IMR-90 (cell line): Measurements from ENCODE around the gene GOT1. TPM values are rescaled to one million over a fixed set of nuclear protein-coding genes. Genes with fewer than 3 reads are reported as not detected.

Experiments
- ATAC-seq: fragments of 200-7000 bp; cut with Tn5 transposase; 2 replicates; pipeline ENCODE4 v1.9.1; 2020; ENCODE audit warnings: low read depth, mild to moderate bottlenecking, moderate library complexity
- BruUV-seq: library from RNA; stranded (reverse); fragments of 400-500 nt; replicated peaks from 2 replicates; lab custom pipeline; 2021; lab: Mats Ljungman, UMichigan
- CTCF ChIA-PET: fragments of 300-600 bp; formaldehyde crosslinking; extraction: SDS; loops from one replicate; lab custom pipeline; 2021; ENCODE audit warnings: antibody characterized with exemption; lab: Yijun Ruan, JAX
- POLR2A ChIA-PET: fragments of 300-600 bp; sonication (Branson Sonifier 250); formaldehyde crosslinking; loops from one replicate; lab custom pipeline; 2022; ENCODE audit warnings: antibody characterized with exemption; ENCODE audit not compliant: unreplicated experiment; lab: Charles Lee
- DNase-seq: peaks from one replicate; pipeline ENCODE4 v3.0.0; 2013
- H2AFZ ChIP-seq: replicated peaks from 2 replicates; pipeline ENCODE3; 2013; ENCODE audit warnings: low read length, mild to moderate bottlenecking; ENCODE audit not compliant: poor library complexity
- H2AK5ac ChIP-seq: 2 replicates; pipeline ENCODE4 v1.6.1; 2013; ENCODE audit warnings: low read depth, low read length, inconsistent platforms
- H2AK9ac ChIP-seq: replicated peaks from 2 replicates; pipeline ENCODE3; 2013; ENCODE audit warnings: mild to moderate bottlenecking, low read depth, low read length, moderate library complexity; ENCODE audit not compliant: poor library complexity
- H2BK120ac ChIP-seq: 2 replicates; pipeline ENCODE4 v1.6.1; 2013; ENCODE audit warnings: low read depth, low read length, inconsistent platforms
- H2BK15ac ChIP-seq: 3 replicates; pipeline ENCODE4 v1.6.1; 2013; ENCODE audit warnings: low read depth, low read length, inconsistent platforms
- H2BK20ac ChIP-seq: 2 replicates; pipeline ENCODE4 v1.6.1; 2013; ENCODE audit warnings: low read depth, mild to moderate bottlenecking, inconsistent platforms, low read length, moderate library complexity
- H2BK5ac ChIP-seq: 2 replicates; pipeline ENCODE4 v1.6.1; 2013; ENCODE audit warnings: mild to moderate bottlenecking, low read depth, low read length, inconsistent platforms; ENCODE audit not compliant: poor library complexity, severe bottlenecking
- H3K14ac ChIP-seq: replicated peaks from 2 replicates; pipeline ENCODE4 v1.6.1; 2013; ENCODE audit warnings: low read depth, low read length, inconsistent platforms
- H3K18ac ChIP-seq: 2 replicates; pipeline ENCODE4 v1.6.1; 2013; ENCODE audit warnings: low read depth, low read length, control low read depth
- H3K23ac ChIP-seq: 2 replicates; pipeline ENCODE4 v1.6.1; 2013; ENCODE audit warnings: low read depth, low read length, inconsistent platforms
- H3K27ac ChIP-seq: 2 replicates; pipeline ENCODE4 v1.5.1; 2013; ENCODE audit warnings: mild to moderate bottlenecking, control low read depth, low read length; ENCODE audit not compliant: insufficient read depth
- H3K27me3 ChIP-seq: 2 replicates; pipeline ENCODE4 v1.6.1; 2013; ENCODE audit warnings: low read length; ENCODE audit not compliant: control insufficient read depth, insufficient read depth
- H3K36me3 ChIP-seq: 2 replicates; pipeline ENCODE4 v1.6.1; 2013; ENCODE audit warnings: low read length, mixed read lengths; ENCODE audit not compliant: control insufficient read depth, insufficient read depth
- H3K4ac ChIP-seq: 2 replicates; pipeline ENCODE4 v1.6.1; 2013; ENCODE audit warnings: low read depth, low read length, inconsistent platforms
- H3K4me1 ChIP-seq: 2 replicates; pipeline ENCODE4 v1.6.1; 2013; ENCODE audit warnings: low read length, mixed read lengths; ENCODE audit not compliant: control insufficient read depth, insufficient read depth
- H3K4me2 ChIP-seq: 2 replicates; pipeline ENCODE4 v1.6.1; 2013; ENCODE audit warnings: low read depth, mild to moderate bottlenecking, control low read depth, low read length, moderate library complexity
- H3K4me3 ChIP-seq: 2 replicates; pipeline ENCODE4 v1.5.1; 2013; ENCODE audit warnings: low read depth, mild to moderate bottlenecking, control low read depth, low read length, moderate library complexity; ENCODE audit not compliant: insufficient read depth
- H3K56ac ChIP-seq: 2 replicates; pipeline ENCODE4 v1.6.1; 2013; ENCODE audit warnings: low read length, inconsistent platforms; ENCODE audit not compliant: insufficient read depth; ENCODE audit errors: extremely low read depth
- H3K79me1 ChIP-seq, 2 experiments: 2 replicates each; pipeline ENCODE4 v1.6.1; 2013; ENCODE audit warnings: low read length in 2 of 2, inconsistent platforms in 1 of 2, low read depth in 1 of 2
- H3K9ac ChIP-seq: 2 replicates; pipeline ENCODE4 v1.6.1; 2013; ENCODE audit warnings: low read depth, low read length, control low read depth
- H3K9me1 ChIP-seq: 2 replicates; pipeline ENCODE4 v1.6.1; 2013; ENCODE audit warnings: low read length, inconsistent platforms; ENCODE audit not compliant: insufficient read depth
- H3K9me3 ChIP-seq: 2 replicates; pipeline ENCODE4 v1.6.1; 2013; ENCODE audit warnings: low read length; ENCODE audit not compliant: control insufficient read depth, insufficient read depth
- H4K20me1 ChIP-seq: 2 replicates; pipeline ENCODE4 v1.6.1; 2013; ENCODE audit warnings: low read length, inconsistent platforms; ENCODE audit not compliant: insufficient read depth
- H4K5ac ChIP-seq: 2 replicates; pipeline ENCODE4 v1.6.1; 2013; ENCODE audit warnings: mild to moderate bottlenecking, low read depth, low read length, control low read depth
- H4K8ac ChIP-seq, 2 experiments: 2 replicates each; pipeline ENCODE4 v1.6.1; 2013; ENCODE audit warnings: low read depth in 2 of 2, low read length in 2 of 2, control low read depth in 1 of 2, inconsistent platforms in 1 of 2
- H4K91ac ChIP-seq: 2 replicates; pipeline ENCODE4 v1.6.1; 2013; ENCODE audit warnings: low read depth, low read length, inconsistent platforms; ENCODE audit not compliant: insufficient read depth
- MAZ ChIP-seq: IDR thresholded peaks from 2 replicates; pipeline ENCODE4 v1.6.1; 2012; ENCODE audit warnings: low read depth, mild to moderate bottlenecking, low read length, improper control_type of control experiment, moderate library complexity, borderline replicate concordance
- MXI1 ChIP-seq: IDR thresholded peaks from 2 replicates; pipeline ENCODE4 v1.6.1; 2012; ENCODE audit warnings: low read depth, mild to moderate bottlenecking, low read length, moderate library complexity, borderline replicate concordance
- WGBS, 2 experiments: methylation state at CpG; one replicate each; pipeline versions ENCODE4 v1.1.5 to v1.1.7; 2013; ENCODE audit warnings: missing lambda C conversion rate in 2 of 2; ENCODE audit not compliant: insufficient read length in 1 of 2; ENCODE audit errors: extremely low coverage in 2 of 2; 5-methylcytosine and 5-hydroxymethylcytosine counted together
- dilution Hi-C: fragments of 300-500 bp; cut with HindIII; formaldehyde crosslinking; loops from one replicate; pipeline ENCODE4 v1.14.3; 2018; ENCODE audit warnings: low sequenced_read_pairs; ENCODE audit not compliant: unreplicated experiment
- in situ Hi-C: fragments of 300-500 bp; cut with MboI; formaldehyde crosslinking; loops from 3 replicates; pipeline ENCODE4 v1.14.3; 2019; ENCODE audit warnings: low sequenced_read_pairs, inconsistent platforms, mixed read lengths
- intact Hi-C: fragments of 100-400 bp; cut with micrococcal nuclease; formaldehyde crosslinking; loops from 2 replicates; pipeline ENCODE4 v1.10.0; 2022
- polyA plus RNA-seq, 3 experiments: library from polyadenylated mRNA; depleted of rRNA; stranded (reverse); fragments of >200 nt; gene quantifications; 2 replicates each; pipeline ENCODE4 v1.2.3, GENCODE V29; 2012; ENCODE audit warnings: low replicate concordance in 1 of 3
- total RNA-seq: library from RNA; depleted of rRNA; stranded (reverse); fragments of >200 nt; gene quantifications from 2 replicates; pipeline ENCODE4 v1.2.3, GENCODE V29; 2012

The GOT1 gene
- total and polyA plus RNA-seq, 2 of the 4 experiments (the other 2 are of a cell fraction), result 29.4 to 46.1 TPM

- Histone ChIP-seq H2BK5ac (peak overlapping the region; percentile 97), H2BK20ac (peak overlapping the region; percentile 78), H3K4ac (peak overlapping the region; percentile 81), H3K36me3 (peaks cover 10% of the 10 kb centered on the region), H4K20me1 (no peaks in the 10 kb centered on the region; the same call in 1 of the 2 replicates), H2BK15ac (peak overlapping the region; percentile 39; the same call in 2 of the 3 replicates), H3K4me1 (peaks cover 12% of the 10 kb centered on the region), H2AK9ac (no peak overlapping the region), H3K56ac (peak overlapping the region; percentile 70), H2BK120ac (peak overlapping the region; percentile 88), H4K5ac (no peak overlapping the region; the same call in 1 of the 2 replicates), H3K27ac (peak overlapping the region; percentile 7; the same call in 1 of the 2 replicates), H3K9ac (no peak overlapping the region), H3K79me1 (no peaks in the 10 kb centered on the region), H2AFZ (peak overlapping the region; percentile 19), H3K9me3 (no peaks in the 10 kb centered on the region), H3K14ac (peak overlapping the region; percentile 85), H3K23ac (peak overlapping the region; percentile 74; the same call in 1 of the 2 replicates), H3K4me3 (no peak overlapping the region), H3K27me3 (no peaks in the 10 kb centered on the region; the same call in 1 of the 2 replicates), H3K4me2 (peak overlapping the region; percentile 61; the same call in 1 of the 2 replicates), H4K8ac (peak overlapping the region in 1 of 2 experiments; percentile 72; a peak in 2 of 4 replicates), H4K91ac (peak overlapping the region; percentile 73; the same call in 1 of the 2 replicates), H2AK5ac (peak overlapping the region; percentile 68; the same call in 1 of the 2 replicates), H3K18ac (peak overlapping the region; percentile 34; the same call in 1 of the 2 replicates), H3K9me1 (peaks cover 21% of the 10 kb centered on the region)
- CTCF ChIA-PET, result interaction anchor here (0.7 kb wide), 1 partner anchor 929 kb away, joined by 3 read pairs; no protein-coding TSS in a partner anchor
- dilution Hi-C loops, result no loop called here
- BruUV-seq, result no TSS peak
- in situ Hi-C loops, result no loop called here
- DNase-seq, result peak; percentile 83
- no CpG with 5 or more reads among the region's 2 CpGs for WGBS, 2 experiments
- TF ChIP-seq MXI1, result no peak
- peak; percentile 23; the same call in 1 of the 2 replicates for TF ChIP-seq MAZ
- POLR2A ChIA-PET, result no interaction called here
- intact Hi-C loops, result no loop called here
- ATAC-seq, result peak; percentile 69
These were observed 34.5 kb downstream of the GOT1 start for GRCh38 chr10:99395750-99396445.
